Keratinocyte (primary cell): ENCODE data around the gene GJD2. TPM values are rescaled to one million over a fixed set of nuclear protein-coding genes. Genes with fewer than 3 reads are reported as not detected.

Experiments
- DNase-seq: peaks from one replicate; pipeline ENCODE4 v3.0.0-alpha.2; 2011; ENCODE audit warnings: low read depth, missing footprints, low spot score
- FAIRE-seq: peaks from 2 replicates; lab custom pipeline; 2011; peaks lifted over from hg19 to GRCh38; lab: Jason Lieb, UNC
- H2AFZ ChIP-seq: 2 replicates; pipeline ENCODE4 v1.6.0; 2012; ENCODE audit warnings: low read length, control low read depth, inconsistent platforms; ENCODE audit not compliant: control insufficient read depth
- H3K27ac ChIP-seq: 2 replicates; pipeline ENCODE4 v1.5.1; 2011; ENCODE audit warnings: low read length; ENCODE audit not compliant: control insufficient read depth, insufficient read depth
- H3K27me3 ChIP-seq: 3 replicates; pipeline ENCODE4 v1.6.0; 2011; ENCODE audit warnings: low read length; ENCODE audit not compliant: control insufficient read depth, insufficient read depth; ENCODE audit errors: extremely low read depth
- H3K36me3 ChIP-seq, 2 experiments: 2 replicates in 1 of 2; 3 replicates in 1 of 2; pipeline ENCODE4 v1.5.1; 2011; ENCODE audit warnings: low read length in 2 of 2, mild to moderate bottlenecking in 1 of 2; ENCODE audit not compliant: control insufficient read depth in 2 of 2, insufficient read depth in 2 of 2; ENCODE audit errors: extremely low read depth in 1 of 2
- H3K4me1 ChIP-seq: 3 replicates; pipeline ENCODE4 v1.5.1; 2011; ENCODE audit warnings: low read length; ENCODE audit not compliant: control insufficient read depth, insufficient read depth; ENCODE audit errors: extremely low read depth
- H3K4me2 ChIP-seq: 3 replicates; pipeline ENCODE4 v1.6.0; 2011; ENCODE audit warnings: low read depth, low read length; ENCODE audit not compliant: control insufficient read depth, insufficient read depth; ENCODE audit errors: extremely low read depth
- H3K4me3 ChIP-seq, 3 experiments: fragments of 200-600 bp in 1 of 3; sonication (generic) in 1 of 3; 2 replicates in 2 of 3; 3 replicates in 1 of 3; pipeline ENCODE4 v1.5.1; 2011 to 2016; ENCODE audit warnings: low read length in 3 of 3, mild to moderate bottlenecking in 3 of 3, control low read depth in 2 of 3, inconsistent platforms in 1 of 3, low read depth in 1 of 3, mixed read lengths in 1 of 3, mixed run types in 1 of 3, moderate library complexity in 1 of 3; ENCODE audit not compliant: control insufficient read depth in 2 of 3, insufficient read depth in 2 of 3; ENCODE audit errors: extremely low read depth in 1 of 3
- H3K79me2 ChIP-seq: 2 replicates; pipeline ENCODE4 v1.6.0; 2012; ENCODE audit warnings: low read length; ENCODE audit not compliant: control insufficient read depth, insufficient read depth
- H3K9ac ChIP-seq: 3 replicates; pipeline ENCODE4 v1.6.0; 2011; ENCODE audit warnings: low read length; ENCODE audit not compliant: control insufficient read depth, insufficient read depth; ENCODE audit errors: extremely low read depth
- H3K9me1 ChIP-seq: 3 replicates; pipeline ENCODE4 v1.6.0; 2011; ENCODE audit warnings: low read length; ENCODE audit not compliant: control insufficient read depth, insufficient read depth; ENCODE audit errors: extremely low read depth
- H3K9me3 ChIP-seq: 2 replicates; pipeline ENCODE4 v1.5.1; 2012; ENCODE audit warnings: low read depth, low read length; ENCODE audit not compliant: control insufficient read depth
- H4K20me1 ChIP-seq: 3 replicates; pipeline ENCODE4 v1.6.0; 2011; ENCODE audit warnings: low read length; ENCODE audit not compliant: control insufficient read depth, insufficient read depth; ENCODE audit errors: extremely low read depth
- EZH2 ChIP-seq: IDR thresholded peaks from one replicate; pipeline ENCODE4 v1.6.1; 2012; ENCODE audit warnings: inconsistent platforms, mild to moderate bottlenecking, low read length, moderate library complexity
- dilution Hi-C: fragments of 300-500 bp; cut with MboI; formaldehyde crosslinking; loops from one replicate; pipeline ENCODE4 v1.7.0; 2020; ENCODE audit warnings: low sequenced_read_pairs; ENCODE audit not compliant: extremely low pct_ligation_motif_present
- polyA plus RNA-seq, 5 experiments: library from polyadenylated mRNA; depleted of rRNA in 3 of 5; stranded (reverse) in 3 of 5; stranded (forward) in 1 of 5; unstranded in 1 of 5; fragments of >200 nt; gene quantifications; 1 replicate in 1 of 5; 2 replicates in 3 of 5; 3 replicates in 1 of 5; pipeline versions ENCODE4 v1.2.1 to v1.2.3, GENCODE V29; 2011 to 2012; ENCODE audit warnings: missing spikeins in 2 of 5, low read depth in 1 of 5, low replicate concordance in 1 of 5
- TF ChIP-seq, protein P1 (sequence below), 3 experiments: IDR thresholded peaks in 1 of 3; conservative IDR thresholded peaks in 1 of 3; optimal IDR thresholded peaks in 1 of 3; 2 replicates in 2 of 3; 3 replicates in 1 of 3; pipeline versions ENCODE3 to v1.5.1; 2011; ENCODE audit warnings: low read length in 3 of 3, mild to moderate bottlenecking in 3 of 3, moderate library complexity in 2 of 3, control low read depth in 1 of 3, inconsistent platforms in 1 of 3; ENCODE audit not compliant: insufficient read depth in 2 of 3; ENCODE audit errors: extremely low read depth in 1 of 3

The GJD2 gene
- polyA plus RNA-seq, 1 donor (not counting 4 experiments of a cell fraction or from before 2014, with no cell fraction given), result not detected

- Histone ChIP-seq H3K36me3 (no peaks in the 10 kb centered on the region), H3K4me2 (no peak overlapping the region), H3K4me1 (peaks cover 4% of the 10 kb centered on the region), H3K9me1 (no peaks in the 10 kb centered on the region), H3K79me2 (no peaks in the 10 kb centered on the region), H3K9me3 (no peaks in the 10 kb centered on the region), H2AFZ (no peak overlapping the region), H3K9ac (no peak overlapping the region), H3K27ac (no peak overlapping the region), H3K4me3 (no peak overlapping the region), H3K27me3 (no peaks in the 10 kb centered on the region), H4K20me1 (no peaks in the 10 kb centered on the region)
- dilution Hi-C loops, result no loop called here
- FAIRE-seq, result no peak
- TF ChIP-seq, protein P1, sequence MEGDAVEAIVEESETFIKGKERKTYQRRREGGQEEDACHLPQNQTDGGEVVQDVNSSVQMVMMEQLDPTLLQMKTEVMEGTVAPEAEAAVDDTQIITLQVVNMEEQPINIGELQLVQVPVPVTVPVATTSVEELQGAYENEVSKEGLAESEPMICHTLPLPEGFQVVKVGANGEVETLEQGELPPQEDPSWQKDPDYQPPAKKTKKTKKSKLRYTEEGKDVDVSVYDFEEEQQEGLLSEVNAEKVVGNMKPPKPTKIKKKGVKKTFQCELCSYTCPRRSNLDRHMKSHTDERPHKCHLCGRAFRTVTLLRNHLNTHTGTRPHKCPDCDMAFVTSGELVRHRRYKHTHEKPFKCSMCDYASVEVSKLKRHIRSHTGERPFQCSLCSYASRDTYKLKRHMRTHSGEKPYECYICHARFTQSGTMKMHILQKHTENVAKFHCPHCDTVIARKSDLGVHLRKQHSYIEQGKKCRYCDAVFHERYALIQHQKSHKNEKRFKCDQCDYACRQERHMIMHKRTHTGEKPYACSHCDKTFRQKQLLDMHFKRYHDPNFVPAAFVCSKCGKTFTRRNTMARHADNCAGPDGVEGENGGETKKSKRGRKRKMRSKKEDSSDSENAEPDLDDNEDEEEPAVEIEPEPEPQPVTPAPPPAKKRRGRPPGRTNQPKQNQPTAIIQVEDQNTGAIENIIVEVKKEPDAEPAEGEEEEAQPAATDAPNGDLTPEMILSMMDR (optimal IDR thresholded peaks at IDR 0.05 in 1 of 3, IDR thresholded peaks at IDR 0.05 in 1 of 3, conservative IDR thresholded peaks at IDR 0.05 in 1 of 3; ENCODE audit: extremely low read depth in 1 of 3, insufficient read depth in 2 of 3, low read length in 3 of 3), result no peak
- no peak for TF ChIP-seq EZH2
- no peak for DNase-seq
These were observed 24.1 kb downstream of the GJD2 start for GRCh38 chr15:34730701-34731100.

- dilution Hi-C loops, result no loop called here
- H3K36me3 ChIP-seq, result no peaks in the 10 kb centered on the region
- no peak overlapping the region for H2AFZ ChIP-seq
- no peaks in the 10 kb centered on the region for H3K9me3 ChIP-seq
- H3K4me2 ChIP-seq, result no peak overlapping the region
- H3K9ac ChIP-seq, result no peak overlapping the region
- H3K9me1 ChIP-seq, result no peaks in the 10 kb centered on the region
- FAIRE-seq (no peak), DNase-seq (no peak)
- H3K4me3 ChIP-seq, result no peak overlapping the region
- no peaks in the 10 kb centered on the region for H3K27me3 ChIP-seq
- no peaks in the 10 kb centered on the region for H3K79me2 ChIP-seq
- H4K20me1 ChIP-seq, result no peaks in the 10 kb centered on the region
- H3K4me1 ChIP-seq, result peaks cover 4% of the 10 kb centered on the region
- H3K27ac ChIP-seq, result no peak overlapping the region
- TF ChIP-seq EZH2, result no peak
- TF ChIP-seq, protein P1 (optimal IDR thresholded peaks at IDR 0.05 in 1 of 3, IDR thresholded peaks at IDR 0.05 in 1 of 3, conservative IDR thresholded peaks at IDR 0.05 in 1 of 3; ENCODE audit: extremely low read depth in 1 of 3, insufficient read depth in 2 of 3, low read length in 3 of 3), result no peak
These were observed 24.9 kb downstream of the GJD2 start for GRCh38 chr15:34729886-34730285.
